Measurements from ENCODE around the gene PLTP. TPM values are rescaled to one million over a fixed set of nuclear protein-coding genes. Genes with fewer than 3 reads are reported as not detected.
A peak's percentile ranks its signal among the peaks of the same experiment; 100 is the strongest.

PLTP gene
- total and polyA plus RNA-seq, 2 of the 13 experiments (the other 11 are each of a cell fraction or from before 2014, with no cell fraction given), result 16.9 to 28.6 TPM

DNA sequence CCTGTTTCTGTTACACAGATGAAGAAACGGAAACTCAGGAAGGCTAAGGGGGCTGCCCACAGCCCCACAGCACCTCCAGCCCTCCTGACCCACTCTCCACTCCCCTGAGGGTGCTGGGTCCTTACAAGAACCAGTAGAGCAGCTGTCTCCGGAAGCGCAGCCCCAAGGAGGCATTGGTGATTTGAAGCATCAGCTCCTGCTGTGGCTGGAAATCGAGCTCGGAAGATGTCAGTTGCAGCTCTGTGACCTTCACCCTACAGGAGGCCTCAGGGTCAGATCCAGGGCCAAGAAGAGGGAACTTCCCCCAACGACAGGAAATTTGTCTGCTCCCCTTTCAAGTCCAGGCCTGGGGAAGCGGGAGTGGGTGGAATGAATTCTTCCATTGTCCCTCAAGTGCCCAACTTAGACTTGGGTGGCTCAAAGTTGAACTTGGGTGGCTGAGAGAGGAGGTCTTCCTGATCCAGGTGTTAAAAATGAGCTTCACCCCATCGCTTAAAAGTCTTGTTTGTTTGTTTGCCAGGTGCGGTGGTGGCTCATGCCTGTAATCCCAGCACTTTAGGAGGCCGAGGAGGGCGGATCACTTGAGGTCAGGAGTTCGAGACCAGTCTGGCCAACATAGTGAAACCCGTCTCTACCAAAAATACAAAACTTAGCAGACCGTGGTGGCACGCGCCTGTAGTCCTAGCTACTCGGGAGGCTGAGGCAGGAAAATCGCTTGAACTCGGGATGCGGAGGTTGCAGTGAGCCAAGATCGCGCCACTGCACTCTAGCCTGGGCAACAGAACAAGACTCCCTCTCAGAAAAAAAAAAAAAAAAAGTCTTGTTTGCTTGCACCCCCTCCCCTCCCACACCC lies 1.9 kb downstream of the PLTP start (continued):
- TF ChIP-seq ZSCAN25 (CRISPR knock-in tag; IDR thresholded peaks at IDR 0.05) (no peak), ZNF724P (CRISPR knock-in tag; IDR thresholded peaks at IDR 0.05; ENCODE audit: borderline replicate concordance) (no peak), ZSCAN12 (CRISPR knock-in tag; IDR thresholded peaks at IDR 0.05) (no peak), DPF2 (CRISPR knock-in tag; IDR thresholded peaks at IDR 0.05; ENCODE audit: borderline replicate concordance, low read depth) (peak; percentile 75; the same call in 1 of the 2 replicates), NFIB (CRISPR knock-in tag; IDR thresholded peaks at IDR 0.05; ENCODE audit: borderline replicate concordance) (no peak), AHDC1 (CRISPR knock-in tag; IDR thresholded peaks at IDR 0.05; ENCODE audit: borderline replicate concordance) (peak; percentile 53; the same call in 1 of the 2 replicates), ZBTB20 (CRISPR knock-in tag; IDR thresholded peaks at IDR 0.05; ENCODE audit: borderline replicate concordance, low read depth) (no peak), PRDM15 (CRISPR knock-in tag; IDR thresholded peaks at IDR 0.05) (no peak), KLF15 (CRISPR knock-in tag; IDR thresholded peaks at IDR 0.05; ENCODE audit: borderline replicate concordance) (no peak), MYPOP (CRISPR knock-in tag; IDR thresholded peaks at IDR 0.05) (no peak; the same call in 1 of the 2 replicates), CENPBD1 (CRISPR knock-in tag; IDR thresholded peaks at IDR 0.05; ENCODE audit: borderline replicate concordance, low read depth) (no peak), ZNF501 (CRISPR knock-in tag; IDR thresholded peaks at IDR 0.05) (peak; percentile 52; the same call in 1 of the 2 replicates)
- TF ChIP-seq, protein P1, sequence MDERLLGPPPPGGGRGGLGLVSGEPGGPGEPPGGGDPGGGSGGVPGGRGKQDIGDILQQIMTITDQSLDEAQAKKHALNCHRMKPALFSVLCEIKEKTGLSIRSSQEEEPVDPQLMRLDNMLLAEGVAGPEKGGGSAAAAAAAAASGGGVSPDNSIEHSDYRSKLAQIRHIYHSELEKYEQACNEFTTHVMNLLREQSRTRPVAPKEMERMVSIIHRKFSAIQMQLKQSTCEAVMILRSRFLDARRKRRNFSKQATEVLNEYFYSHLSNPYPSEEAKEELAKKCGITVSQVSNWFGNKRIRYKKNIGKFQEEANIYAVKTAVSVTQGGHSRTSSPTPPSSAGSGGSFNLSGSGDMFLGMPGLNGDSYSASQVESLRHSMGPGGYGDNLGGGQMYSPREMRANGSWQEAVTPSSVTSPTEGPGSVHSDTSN (CRISPR knock-in tag; IDR thresholded peaks at IDR 0.05), result no peak

Data from HepG2 (cell line).